H1 (cell line): ENCODE measurements around the gene SOX6. TPM values are rescaled to one million over a fixed set of nuclear protein-coding genes. Genes with fewer than 3 reads are reported as not detected.

Experiments
- CTCF ChIA-PET: fragments of 300-600 bp; sonication (Branson Sonifier 250); formaldehyde crosslinking; loops from one replicate; lab custom pipeline; 2021; ENCODE audit not compliant: partially characterized antibody; lab: Charles Lee
- POLR2A ChIA-PET: fragments of 300-600 bp; sonication (Branson Sonifier 250); formaldehyde crosslinking; loops from one replicate; lab custom pipeline; 2021; ENCODE audit warnings: inconsistent platforms; ENCODE audit not compliant: partially characterized antibody; lab: Charles Lee
- DNase-seq, 2 experiments: peaks; one replicate each; pipeline versions ENCODE4 v3.0.0 to v3.0.0-alpha.2; 2010 to 2022; ENCODE audit warnings: low spot score in 2 of 2, low read depth in 1 of 2, mixed read lengths in 1 of 2
- FAIRE-seq: peaks from 2 replicates; lab custom pipeline; 2011; peaks lifted over from hg19 to GRCh38; lab: Jason Lieb, UNC
- H2AFZ ChIP-seq: 2 replicates; pipeline ENCODE4 v1.8.1; 2012; ENCODE audit warnings: low read length, inconsistent platforms
- H2AK5ac ChIP-seq: 2 replicates; pipeline ENCODE4 v1.6.1; 2013; ENCODE audit warnings: low read depth, low read length
- H2BK120ac ChIP-seq: replicated peaks from 2 replicates; pipeline ENCODE3; 2013; ENCODE audit warnings: low read depth, low read length, inconsistent platforms
- H2BK12ac ChIP-seq: 2 replicates; pipeline ENCODE4 v1.6.1; 2013; ENCODE audit warnings: low read depth, low read length
- H2BK15ac ChIP-seq: 2 replicates; pipeline ENCODE4 v1.6.1; 2013; ENCODE audit warnings: low read length
- H2BK20ac ChIP-seq: 2 replicates; pipeline ENCODE4 v1.6.1; 2013; ENCODE audit warnings: low read length
- H2BK5ac ChIP-seq: 2 replicates; pipeline ENCODE4 v1.6.1; 2013; ENCODE audit warnings: low read depth, low read length
- H3K14ac ChIP-seq: 2 replicates; pipeline ENCODE4 v1.6.1; 2013; ENCODE audit warnings: inconsistent platforms; ENCODE audit not compliant: insufficient read length
- H3K18ac ChIP-seq: 2 replicates; pipeline ENCODE4 v1.6.1; 2013; ENCODE audit warnings: low read length; ENCODE audit errors: extremely low read depth
- H3K23ac ChIP-seq: 2 replicates; pipeline ENCODE4 v1.6.1; 2013; ENCODE audit warnings: inconsistent platforms; ENCODE audit not compliant: insufficient read length
- H3K23me2 ChIP-seq: 2 replicates; pipeline ENCODE4 v1.6.1; 2013; ENCODE audit warnings: low read depth, low read length
- H3K27ac ChIP-seq: 2 replicates; pipeline ENCODE4 v1.6.1; 2011; ENCODE audit warnings: low read depth, low read length, inconsistent platforms
- H3K27me3 ChIP-seq, 4 experiments: replicated peaks in 1 of 4; 1 replicate in 1 of 4; 2 replicates in 3 of 4; pipeline versions ENCODE4 v1.6.1 to v1.8.1; 2011 to 2013; ENCODE audit warnings: low read length in 3 of 4, mild to moderate bottlenecking in 3 of 4, inconsistent platforms in 2 of 4, mixed read lengths in 2 of 4, moderate library complexity in 1 of 4; ENCODE audit not compliant: control insufficient read depth in 3 of 4, insufficient read depth in 3 of 4; ENCODE audit errors: extremely low read depth in 1 of 4
- H3K36me3 ChIP-seq, 4 experiments: 2 replicates each; pipeline versions ENCODE4 v1.6.1 to v1.8.1; 2011 to 2013; ENCODE audit warnings: mild to moderate bottlenecking in 4 of 4, low read length in 3 of 4, moderate library complexity in 2 of 4, control low read depth in 1 of 4, inconsistent platforms in 1 of 4; ENCODE audit not compliant: insufficient read depth in 4 of 4, control insufficient read depth in 2 of 4
- H3K4ac ChIP-seq: replicated peaks from 2 replicates; pipeline ENCODE3; 2013; ENCODE audit warnings: low read length, low read depth, mixed read lengths, inconsistent platforms; ENCODE audit not compliant: insufficient read length
- H3K4me1 ChIP-seq, 4 experiments: replicated peaks in 1 of 4; 1 replicate in 1 of 4; 2 replicates in 3 of 4; pipeline versions ENCODE4 v1.6.1 to v1.8.1; 2011 to 2013; ENCODE audit warnings: low read length in 3 of 4, inconsistent platforms in 2 of 4, mixed read lengths in 1 of 4; ENCODE audit not compliant: insufficient read depth in 4 of 4, control insufficient read depth in 3 of 4
- H3K4me2 ChIP-seq, 2 experiments: 2 replicates each; pipeline versions ENCODE4 v1.6.1 to v1.8.1; 2011 to 2013; ENCODE audit warnings: low read depth in 2 of 2, low read length in 2 of 2, control low read depth in 1 of 2, inconsistent platforms in 1 of 2, mild to moderate bottlenecking in 1 of 2; ENCODE audit not compliant: insufficient read depth in 1 of 2
- H3K4me3 ChIP-seq, 4 experiments: fragments of 200-600, 300-600 bp in 1 of 4; sonication (generic), shearing (Covaris generic), sonication (Bioruptor Twin) in 1 of 4; 2 replicates each; pipeline versions ENCODE4 v1.5.1 to v1.8.1; 2011 to 2016; ENCODE audit warnings: low read length in 4 of 4, low read depth in 3 of 4, control low read depth in 2 of 4, inconsistent platforms in 2 of 4, mild to moderate bottlenecking in 2 of 4, mixed read lengths in 1 of 4, moderate library complexity in 1 of 4; ENCODE audit not compliant: insufficient read depth in 2 of 4; ENCODE audit errors: extremely low read depth in 1 of 4
- H3K56ac ChIP-seq: replicated peaks from 2 replicates; pipeline ENCODE3; 2013; ENCODE audit warnings: low read depth, mild to moderate bottlenecking, mixed read lengths, low read length, inconsistent platforms; ENCODE audit not compliant: insufficient read length
- H3K79me1 ChIP-seq: 2 replicates; pipeline ENCODE4 v1.6.1; 2013; ENCODE audit warnings: low read depth, low read length, control low read depth
- H3K79me2 ChIP-seq, 2 experiments: 2 replicates each; pipeline versions ENCODE4 v1.6.1 to v1.8.1; 2012 to 2013; ENCODE audit warnings: low read length in 2 of 2, mild to moderate bottlenecking in 2 of 2, inconsistent platforms in 1 of 2; ENCODE audit not compliant: insufficient read depth in 2 of 2, control insufficient read depth in 1 of 2
- H3K9ac ChIP-seq, 4 experiments: replicated peaks in 1 of 4; 1 replicate in 1 of 4; 2 replicates in 3 of 4; pipeline versions ENCODE4 v1.6.1 to v1.8.1; 2011 to 2013; ENCODE audit warnings: low read depth in 3 of 4, low read length in 3 of 4, control low read depth in 2 of 4, mild to moderate bottlenecking in 2 of 4, moderate library complexity in 2 of 4, inconsistent platforms in 1 of 4; ENCODE audit errors: extremely low read depth in 1 of 4
- H3K9me3 ChIP-seq, 2 experiments: 2 replicates each; pipeline versions ENCODE4 v1.6.1 to v1.8.1; 2012 to 2013; ENCODE audit warnings: mild to moderate bottlenecking in 2 of 2, moderate library complexity in 2 of 2, control low read depth in 1 of 2, inconsistent platforms in 1 of 2, low read depth in 1 of 2, low read length in 1 of 2, mixed read lengths in 1 of 2; ENCODE audit not compliant: insufficient read depth in 2 of 2
- H4K20me1 ChIP-seq, 2 experiments: replicated peaks in 1 of 2; 2 replicates each; pipeline versions ENCODE3 to v1.8.1; 2011 to 2013; ENCODE audit warnings: inconsistent platforms in 2 of 2, low read length in 2 of 2, mild to moderate bottlenecking in 1 of 2; ENCODE audit not compliant: insufficient read depth in 2 of 2, control insufficient read depth in 1 of 2
- H4K5ac ChIP-seq: 2 replicates; pipeline ENCODE4 v1.6.1; 2013; ENCODE audit warnings: low read length, low read depth, mixed read lengths, inconsistent platforms; ENCODE audit not compliant: insufficient read length
- H4K8ac ChIP-seq: 2 replicates; pipeline ENCODE4 v1.8.0; 2013; ENCODE audit warnings: mild to moderate bottlenecking, moderate library complexity, low read length, inconsistent platforms; ENCODE audit not compliant: insufficient read depth; ENCODE audit errors: extremely low read depth
- H4K91ac ChIP-seq: replicated peaks from 2 replicates; pipeline ENCODE3; 2013; ENCODE audit warnings: low read length, mixed read lengths, inconsistent platforms; ENCODE audit not compliant: insufficient read length
- SP2 ChIP-seq: IDR thresholded peaks from 2 replicates; pipeline ENCODE4 v1.6.1; 2012; ENCODE audit warnings: mild to moderate bottlenecking, low read length, inconsistent platforms
- SP4 ChIP-seq: IDR thresholded peaks from 2 replicates; pipeline ENCODE4 v1.6.1; 2012; ENCODE audit warnings: low read length, inconsistent platforms
- WGBS, 2 experiments: shearing (Covaris generic) in 1 of 2; methylation state at CpG; one replicate each; pipeline versions ENCODE4 v1.1.6 to v1.1.7; 2013 to 2015; ENCODE audit warnings: low lambda C conversion rate in 2 of 2, mixed read lengths in 2 of 2, inconsistent platforms in 1 of 2, low coverage in 1 of 2, missing lambda C conversion rate in 1 of 2; ENCODE audit not compliant: insufficient replicate concordance in 2 of 2, insufficient coverage in 1 of 2, insufficient read length in 1 of 2; ENCODE audit errors: extremely low coverage in 1 of 2, missing lambda C conversion rate in 1 of 2; 5-methylcytosine and 5-hydroxymethylcytosine counted together
- polyA plus RNA-seq, 7 experiments: library from polyadenylated mRNA; depleted of rRNA in 3 of 7; stranded (reverse) in 5 of 7; unstranded in 2 of 7; fragments of >200 nt in 5 of 7; fragments of 200-250 nt in 2 of 7; gene quantifications; 1 replicate in 5 of 7; 2 replicates in 1 of 7; 4 replicates in 1 of 7; pipeline versions ENCODE4 v1.2.1 to v1.2.3, GENCODE V29; 2011 to 2013; ENCODE audit warnings: missing spikeins in 2 of 7, mixed read lengths in 2 of 7
- total RNA-seq: library from RNA; stranded (reverse); fragmentation: NEBNext Ultra II Directional; extraction: Animal tissue kit (Norgen Biotek cat#: 25700); gene quantifications from 2 replicates; pipeline ENCODE4 v1.2.1, GENCODE V29; 2021

The SOX6 gene
- total and polyA plus RNA-seq, 2 of the 8 experiments (the other 6 are each of a cell fraction or from before 2014, with no cell fraction given): 0.09 TPM; not detected in 1

DNA sequence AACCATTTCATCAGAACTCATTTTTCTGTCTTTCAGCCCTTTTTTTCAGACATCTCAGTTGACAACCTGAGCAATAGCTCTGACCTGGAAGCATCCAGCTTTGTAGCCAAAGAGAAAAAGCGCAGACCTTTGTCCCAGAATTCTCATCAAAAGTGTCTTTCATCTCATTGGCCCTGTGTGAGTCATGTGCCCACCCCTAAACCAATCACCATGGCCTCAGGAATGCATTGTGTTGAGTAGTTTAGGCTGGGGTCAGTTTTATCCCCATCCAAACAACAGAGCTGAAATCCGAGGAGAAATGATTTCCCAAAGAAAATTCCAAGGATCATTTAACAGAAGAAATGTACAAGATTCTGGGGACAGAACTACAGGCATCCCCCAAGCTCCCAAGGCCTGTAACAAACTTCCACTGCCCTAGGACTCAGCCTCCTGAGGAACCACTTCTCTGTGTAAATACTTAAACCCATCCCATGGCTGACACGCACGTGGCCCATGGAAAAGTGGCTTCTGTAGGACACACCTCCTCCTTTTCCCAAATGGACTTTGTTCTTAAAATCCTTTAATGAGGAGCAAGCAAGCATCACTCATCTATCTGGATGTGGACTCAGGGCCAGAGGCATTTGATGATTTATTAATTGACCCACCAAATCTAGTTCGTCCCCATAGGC is 429.0 kb downstream of the SOX6 start:
- no peak overlapping the region for H2AK5ac ChIP-seq
- ChIA-PET CTCF (interaction anchor here (1.1 to 2.1 kb wide), 6 partner anchors 10 to 101 kb away, joined by 3 to 7 read pairs (median 4); no protein-coding TSS in a partner anchor), POLR2A (no interaction called here)
- H3K79me2 ChIP-seq: no peaks in the 10 kb centered on the region
- H3K36me3 ChIP-seq: no peaks in the 10 kb centered on the region
- no peak overlapping the region for H4K5ac ChIP-seq
- no peak overlapping the region for H3K4me3 ChIP-seq
- H2BK120ac ChIP-seq: no peak overlapping the region
- no peaks in the 10 kb centered on the region for H3K79me1 ChIP-seq
- no peak overlapping the region for H3K56ac ChIP-seq
- no peak overlapping the region for H3K27ac ChIP-seq
- no peak overlapping the region for H3K4me2 ChIP-seq
- no peaks in the 10 kb centered on the region for H4K20me1 ChIP-seq
- H3K18ac ChIP-seq: no peak overlapping the region
- no peak overlapping the region for H2BK12ac ChIP-seq
- no peak overlapping the region for H2AFZ ChIP-seq
- H3K27me3 ChIP-seq: no peaks in the 10 kb centered on the region
- no peak overlapping the region for H2BK5ac ChIP-seq
- FAIRE-seq (no peak), DNase-seq (no peak)
- 88% methylated on average over 5 of the region's 5 CpGs; no CpG with 5 or more reads in 1 of the 2 experiments for WGBS, 2 experiments
- no peak overlapping the region for H3K23ac ChIP-seq
- H2BK20ac ChIP-seq: no peak overlapping the region
- no peak overlapping the region for H4K8ac ChIP-seq
- H4K91ac ChIP-seq: no peak overlapping the region
- peaks cover 0 to 4% of the 10 kb centered on the region in 2 experiments; a peak in 1 of 4 replicates for H3K9me3 ChIP-seq
- no peak overlapping the region for H3K14ac ChIP-seq
- no peak overlapping the region for H3K9ac ChIP-seq
- no peak overlapping the region for H2BK15ac ChIP-seq
- H3K4me1 ChIP-seq: no peaks in the 10 kb centered on the region
- H3K23me2 ChIP-seq: no peaks in the 10 kb centered on the region
- TF ChIP-seq SP4 (no peak), SP2 (no peak)
- H3K4ac ChIP-seq: no peak overlapping the region
